NB4 (cell line): ENCODE results near the gene SLX9.

Experiments
- MYC ChIP-seq: IDR thresholded peaks from 2 replicates; pipeline ENCODE4 v1.6.1; 2011; ENCODE audit warnings: low read depth, low read length
- POLR2A ChIP-seq: IDR thresholded peaks from 2 replicates; pipeline ENCODE4 v1.6.1; 2011; ENCODE audit warnings: mild to moderate bottlenecking; ENCODE audit not compliant: insufficient read length; ENCODE audit errors: extremely low read depth
- TF ChIP-seq, protein P1 (sequence below): IDR thresholded peaks from one replicate; pipeline ENCODE4 v1.5.1; 2012; ENCODE audit warnings: low read depth, low read length

DNA sequence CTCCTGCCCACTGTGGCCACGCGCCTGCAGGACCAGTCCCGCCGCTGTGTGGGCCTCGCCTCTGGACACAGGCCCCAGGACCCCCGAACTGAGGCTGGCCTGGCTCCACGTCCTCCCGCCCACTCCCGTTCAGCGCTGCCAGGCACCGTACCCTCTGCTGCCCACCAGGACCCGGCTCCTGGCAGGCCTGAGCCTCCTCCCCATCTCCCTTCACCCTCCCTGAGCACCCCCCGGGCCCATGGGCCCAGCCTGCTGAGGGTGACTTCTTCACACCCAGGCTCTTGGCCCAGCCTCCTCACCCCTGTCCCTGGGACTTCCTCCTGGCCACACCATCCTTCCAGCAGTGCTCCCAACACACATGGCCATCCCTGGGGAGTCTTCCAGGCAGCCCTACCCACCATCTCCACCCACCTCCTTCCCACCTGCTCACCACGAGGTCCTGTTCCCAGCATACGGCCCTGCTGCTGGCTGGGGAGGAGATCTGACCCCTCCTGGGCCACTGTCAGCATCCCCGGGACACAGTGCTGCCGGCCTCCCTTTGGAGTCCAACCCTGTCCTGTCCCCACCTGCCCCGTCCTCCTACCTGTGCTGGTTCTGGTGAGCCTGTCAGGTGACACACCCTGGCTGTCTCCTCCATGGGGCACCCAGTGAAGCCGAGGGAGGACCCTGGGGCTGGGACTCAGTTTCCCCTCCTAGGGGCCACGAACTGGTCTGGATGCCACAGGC is 53.7 kb downstream of the SLX9 start:
- TF ChIP-seq, protein P1, sequence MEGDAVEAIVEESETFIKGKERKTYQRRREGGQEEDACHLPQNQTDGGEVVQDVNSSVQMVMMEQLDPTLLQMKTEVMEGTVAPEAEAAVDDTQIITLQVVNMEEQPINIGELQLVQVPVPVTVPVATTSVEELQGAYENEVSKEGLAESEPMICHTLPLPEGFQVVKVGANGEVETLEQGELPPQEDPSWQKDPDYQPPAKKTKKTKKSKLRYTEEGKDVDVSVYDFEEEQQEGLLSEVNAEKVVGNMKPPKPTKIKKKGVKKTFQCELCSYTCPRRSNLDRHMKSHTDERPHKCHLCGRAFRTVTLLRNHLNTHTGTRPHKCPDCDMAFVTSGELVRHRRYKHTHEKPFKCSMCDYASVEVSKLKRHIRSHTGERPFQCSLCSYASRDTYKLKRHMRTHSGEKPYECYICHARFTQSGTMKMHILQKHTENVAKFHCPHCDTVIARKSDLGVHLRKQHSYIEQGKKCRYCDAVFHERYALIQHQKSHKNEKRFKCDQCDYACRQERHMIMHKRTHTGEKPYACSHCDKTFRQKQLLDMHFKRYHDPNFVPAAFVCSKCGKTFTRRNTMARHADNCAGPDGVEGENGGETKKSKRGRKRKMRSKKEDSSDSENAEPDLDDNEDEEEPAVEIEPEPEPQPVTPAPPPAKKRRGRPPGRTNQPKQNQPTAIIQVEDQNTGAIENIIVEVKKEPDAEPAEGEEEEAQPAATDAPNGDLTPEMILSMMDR, result no peak
- TF ChIP-seq MYC, result no peak
- TF ChIP-seq POLR2A, result no peak
